K562 (cell line): ENCODE measurements around the gene KLHL22. TPM values are rescaled to one million over a fixed set of nuclear protein-coding genes. Genes with fewer than 3 reads are reported as not detected.

Experiments
- BCL6 ChIP-seq: fragments of 250-450 bp; sonication (Bioruptor Pico); IDR thresholded peaks from 2 replicates; pipeline ENCODE4 v1.4.0; 2020
- BRF1 ChIP-seq: IDR thresholded peaks from 3 replicates; pipeline ENCODE4 v1.6.1; 2011; ENCODE audit warnings: borderline replicate concordance, mild to moderate bottlenecking; ENCODE audit not compliant: insufficient read length; ENCODE audit errors: extremely low read depth
- CGGBP1 ChIP-seq: fragments of 250-450 bp; sonication (Bioruptor Pico); IDR thresholded peaks from 2 replicates; pipeline ENCODE4 v1.9.0; 2021; ENCODE audit warnings: mild to moderate bottlenecking
- E4F1 ChIP-seq: fragments of 250-450 bp; sonication (Bioruptor Pico); IDR thresholded peaks from 2 replicates; pipeline ENCODE4 v1.5.0; 2021; ENCODE audit warnings: mild to moderate bottlenecking, borderline replicate concordance
- EP400 ChIP-seq: fragments of 450-650 bp; IDR thresholded peaks from 2 replicates; pipeline ENCODE4 v1.6.1; 2017; ENCODE audit warnings: antibody characterized with exemption, mild to moderate bottlenecking, moderate library complexity
- GTF2E2 ChIP-seq: fragments of 200-800 bp; sonication (Bioruptor generic); IDR thresholded peaks from 2 replicates; pipeline ENCODE4 v1.6.1; 2016; ENCODE audit warnings: missing genetic modification characterization, missing compliant biosample characterization
- HMG20B ChIP-seq: fragments of 250-450 bp; sonication (Bioruptor Pico); IDR thresholded peaks from 2 replicates; pipeline ENCODE4 v1.5.0; 2021; ENCODE audit warnings: mild to moderate bottlenecking
- MAX ChIP-seq: sonication (generic); formaldehyde crosslinking; IDR thresholded peaks from 2 replicates; pipeline ENCODE4 v1.9.0; 2022; ENCODE audit warnings: mild to moderate bottlenecking, missing genetic modification reagents
- MCM7 ChIP-seq, 2 experiments: fragments of 450-650 bp; IDR thresholded peaks; 2 replicates each; pipeline ENCODE4 v1.6.1; 2016 to 2018
- PHF21A ChIP-seq: fragments of 450-650 bp; IDR thresholded peaks from 2 replicates; pipeline ENCODE4 v1.6.1; 2017; ENCODE audit warnings: low read depth, borderline replicate concordance
- PML ChIP-seq: IDR thresholded peaks from 2 replicates; pipeline ENCODE4 v1.6.1; 2012; ENCODE audit warnings: low read length, inconsistent platforms
- RBM17 ChIP-seq: fragments of 200-400 bp; formaldehyde crosslinking; IDR thresholded peaks from 2 replicates; pipeline ENCODE4 v1.6.1; 2017; ENCODE audit warnings: low read depth, mild to moderate bottlenecking, low read length, borderline replicate concordance
- STAT5B ChIP-seq: fragments of 250-450 bp; sonication (Bioruptor Pico); IDR thresholded peaks from 2 replicates; pipeline ENCODE4 v1.8.0; 2021; ENCODE audit warnings: mild to moderate bottlenecking, inconsistent platforms
- TRIM25 ChIP-seq: fragments of 450-650 bp; IDR thresholded peaks from 2 replicates; pipeline ENCODE4 v1.7.0; 2016; ENCODE audit warnings: borderline replicate concordance
- ZNF318 ChIP-seq, 2 experiments: fragments of 450-650 bp; IDR thresholded peaks; 2 replicates each; pipeline ENCODE4 v1.6.1; 2016; ENCODE audit warnings: mild to moderate bottlenecking in 2 of 2, borderline replicate concordance in 1 of 2, low read depth in 1 of 2, moderate library complexity in 1 of 2
- ZNF785 ChIP-seq: fragments of 250-450 bp; sonication (Bioruptor Pico); IDR thresholded peaks from 2 replicates; pipeline ENCODE4 v1.4.0; 2020; ENCODE audit warnings: mild to moderate bottlenecking
- polyA plus RNA-seq, 8 experiments: library from polyadenylated mRNA; depleted of rRNA in 4 of 8; stranded (reverse) in 5 of 8; unstranded in 3 of 8; fragments of >200 nt; fragmentation: Nextera tagmentation in 2 of 8; fragmentation: Illumina TruSeq in 1 of 8; extraction: Ambion mirVana in 2 of 8; extraction: Trizol in 1 of 8; gene quantifications; 2 replicates each; pipeline versions ENCODE4 v1.2.1 to v1.2.3, GENCODE V29; 2011 to 2014; ENCODE audit warnings: inconsistent platforms in 1 of 8, missing spikeins in 1 of 8
- total RNA-seq, 7 experiments: library from RNA; depleted of rRNA in 6 of 7; stranded (reverse); fragments of >200 nt in 6 of 7; fragmentation: Illumina TruSeq in 2 of 7; extraction: Trizol in 2 of 7; gene quantifications; 2 replicates each; pipeline versions ENCODE4 v1.2.1 to v1.2.3, GENCODE V29; 2011 to 2021; ENCODE audit warnings: low replicate concordance in 1 of 7

Gene KLHL22
- total and polyA plus RNA-seq, 9 of the 15 experiments (the other 6 are each of a cell fraction or from before 2014, with no cell fraction given), result 1.3 to 25.6 (median 15.2) TPM

GRCh38 chr22:20418211-20418788, 77.3 kb downstream of the KLHL22 start (continued):
- TF ChIP-seq PML (0 out of 2 replicates have a peak, but pooled peaks have one; percentile 43), ZNF785 (CRISPR knock-in tag) (no peak), STAT5B (no peak), BRF1 (no peak), BCL6 (CRISPR knock-in tag) (no peak), ZNF318 (IDR thresholded peaks at IDR 0.05; ENCODE audit: borderline replicate concordance in 1 of 2, low read depth in 1 of 2) (no peak), HMG20B (no peak), GTF2E2 (tag) (no peak), MAX (CRISPR knock-in tag) (peak; percentile 92), EP400 (no peak), E4F1 (CRISPR knock-in tag) (no peak), PHF21A (peak; percentile 87), CGGBP1 (CRISPR knock-in tag) (no peak), RBM17 (no peak), TRIM25 (no peak), MCM7 (IDR thresholded peaks at IDR 0.05) (no peak)
